ENCODE results near the gene POLN. TPM values are rescaled to one million over a fixed set of nuclear protein-coding genes. Genes with fewer than 3 reads are reported as not detected.

Gene POLN
- total and polyA plus RNA-seq, 2 of the 4 experiments (the other 2 are of a cell fraction), result 0.63 to 0.72 TPM

GRCh38 chr4:2236944-2237666 is 4.8 kb downstream of the POLN start:
- dilution Hi-C loops (cut with HindIII; ENCODE audit: low sequenced_read_pairs, unreplicated experiment) (no loop called here), in situ Hi-C loops (cut with MboI; ENCODE audit: low sequenced_read_pairs) (no loop called here), intact Hi-C loops (cut with micrococcal nuclease) (no loop called here)
- no peak overlapping the region for H4K5ac ChIP-seq (ENCODE audit: low read depth, low read length)
- H3K9me3 ChIP-seq (ENCODE audit: control insufficient read depth, insufficient read depth, low read length), result no peaks in the 10 kb centered on the region
- no peak overlapping the region for H2AK9ac ChIP-seq (replicated peaks; ENCODE audit: low read depth, low read length, poor library complexity)
- ChIA-PET POLR2A (ENCODE audit: unreplicated experiment) (no interaction called here), CTCF (no interaction called here)
- H2BK20ac ChIP-seq (ENCODE audit: low read depth, low read length), result no peak overlapping the region
- no peak overlapping the region for H2AK5ac ChIP-seq (ENCODE audit: low read depth, low read length)
- H3K4ac ChIP-seq (ENCODE audit: low read depth, low read length), result no peak overlapping the region
- H3K23ac ChIP-seq (ENCODE audit: low read depth, low read length), result peak overlapping the region; percentile 76; the same call in 1 of the 2 replicates
- ATAC-seq (ENCODE audit: low read depth) (no peak), DNase-seq (no peak)
- H2BK15ac ChIP-seq (ENCODE audit: low read depth, low read length), result no peak overlapping the region
- peaks cover 13 to 24% of the 10 kb centered on the region in 2 experiments for H3K79me1 ChIP-seq (ENCODE audit: low read depth in 1 of 2, low read length in 2 of 2)
- TF ChIP-seq FOS (IDR thresholded peaks at IDR 0.05; ENCODE audit: low read depth, low read length) (no peak), NFE2L2 (IDR thresholded peaks at IDR 0.05; ENCODE audit: low read depth, low read length) (no peak), MXI1 (IDR thresholded peaks at IDR 0.05; ENCODE audit: borderline replicate concordance, low read depth, low read length) (no peak), SMC3 (IDR thresholded peaks at IDR 0.05; ENCODE audit: low read depth, low read length) (no peak), CHD1 (IDR thresholded peaks at IDR 0.05; ENCODE audit: low read depth, low read length) (no peak)
- no peak overlapping the region for H2BK120ac ChIP-seq (ENCODE audit: low read depth, low read length)
- no peak overlapping the region for H3K4me3 ChIP-seq (ENCODE audit: insufficient read depth, low read depth, low read length)
- no peak overlapping the region for H3K18ac ChIP-seq (ENCODE audit: low read depth, low read length)
- no peak overlapping the region for H4K91ac ChIP-seq (ENCODE audit: insufficient read depth, low read depth, low read length)
- H3K14ac ChIP-seq (replicated peaks; ENCODE audit: low read depth, low read length), result no peak overlapping the region
- no CpG with 5 or more reads among the region's 3 CpGs for WGBS, 2 experiments (ENCODE audit: extremely low coverage in 2 of 2, insufficient read length in 1 of 2)
- no TSS peak for BruUV-seq (replicated peaks)
- H3K27me3 ChIP-seq (ENCODE audit: control insufficient read depth, insufficient read depth, low read length), result no peaks in the 10 kb centered on the region
- peaks cover 6% of the 10 kb centered on the region for H4K20me1 ChIP-seq (ENCODE audit: insufficient read depth, low read length)
- H3K36me3 ChIP-seq (ENCODE audit: control insufficient read depth, insufficient read depth, low read length), result peaks cover 5% of the 10 kb centered on the region
- no peak overlapping the region for H2AFZ ChIP-seq (replicated peaks; ENCODE audit: low read length, poor library complexity)
- H2BK5ac ChIP-seq (ENCODE audit: low read depth, low read length, poor library complexity, severe bottlenecking), result no peak overlapping the region
- H3K9ac ChIP-seq (ENCODE audit: low read depth, low read length), result no peak overlapping the region; the same call in 1 of the 2 replicates
- no peak overlapping the region; a peak in 1 of 4 replicates for H4K8ac ChIP-seq (ENCODE audit: low read depth in 2 of 2, low read length in 2 of 2)
- no peak overlapping the region for H3K27ac ChIP-seq (ENCODE audit: insufficient read depth, low read length)
- peaks cover 3% of the 10 kb centered on the region; the same call in 1 of the 2 replicates for H3K4me1 ChIP-seq (ENCODE audit: control insufficient read depth, insufficient read depth, low read length)
- H3K9me1 ChIP-seq (ENCODE audit: insufficient read depth, low read length), result no peaks in the 10 kb centered on the region
- no peak overlapping the region for H3K4me2 ChIP-seq (ENCODE audit: low read depth, low read length)
- no peak overlapping the region for H3K56ac ChIP-seq (ENCODE audit: extremely low read depth, insufficient read depth, low read length)

Measured in IMR-90 (cell line).